GM19035 (cell line): ENCODE measurements around the gene ZNF142.

Experiments
- ATAC-seq: cut with Tn5 transposase; IDR thresholded peaks from one replicate; pipeline ENCODE4 v1.9.1; 2021; ENCODE audit not compliant: unreplicated experiment

Gene ZNF142

GRCh38 chr2:218605432-218605831 is 54.0 kb downstream of the ZNF142 start:
- no peak for ATAC-seq
